Activated CD8-positive, alpha-beta T cell treated with anti-CD3 and anti-CD28 coated beads, Interleukin-2, amount 10 ng/mL, durations not matched to agents 7 days and 5 days (primary cell): ENCODE data around the gene SOX11. TPM values are rescaled to one million over a fixed set of nuclear protein-coding genes. Genes with fewer than 3 reads are reported as not detected.

Experiments used
- ATAC-seq: fragments of 150-1000 bp; cut with Tn5 transposase; one replicate; pipeline ENCODE4 v1.10.0; 2021; ENCODE audit warnings: moderate library complexity
- CTCF ChIA-PET: fragments of 350-600 bp; sonication (Branson Sonifier 250); formaldehyde crosslinking; loops from one replicate; lab custom pipeline; 2021; ENCODE audit warnings: antibody characterized with exemption; lab: Charles Lee
- POLR2A ChIA-PET: fragments of 350-600 bp; sonication (Branson Sonifier 250); formaldehyde crosslinking; loops from one replicate; lab custom pipeline; 2021; ENCODE audit warnings: antibody characterized with exemption; lab: Charles Lee
- DNase-seq: peaks from one replicate; pipeline ENCODE4 v3.0.0-alpha.2; 2020
- H3K27ac Mint-ChIP-seq: one replicate; pipeline ENCODE4 v1.8.0; 2021; ENCODE audit warnings: mild to moderate bottlenecking, mixed read lengths
- H3K27me3 Mint-ChIP-seq: one replicate; pipeline ENCODE4 v1.8.0; 2021; ENCODE audit warnings: low read depth, mixed read lengths
- H3K36me3 Mint-ChIP-seq: one replicate; pipeline ENCODE4 v1.8.0; 2021; ENCODE audit warnings: low read depth, mixed read lengths
- H3K4me1 Mint-ChIP-seq: one replicate; pipeline ENCODE4 v1.8.0; 2021; ENCODE audit warnings: low read depth, mixed read lengths
- H3K4me3 Mint-ChIP-seq: one replicate; pipeline ENCODE4 v1.8.0; 2021; ENCODE audit warnings: mild to moderate bottlenecking, mixed read lengths
- H3K9me3 Mint-ChIP-seq: one replicate; pipeline ENCODE4 v1.8.0; 2022; ENCODE audit warnings: mixed read lengths; ENCODE audit not compliant: insufficient read depth
- total RNA-seq, 2 experiments: library from RNA; stranded (reverse); gene quantifications; one replicate each; pipeline ENCODE4 v1.2.3, GENCODE V29; 2021

The SOX11 gene
- total RNA-seq, 2 experiments from 2014 or later: not detected

DNA sequence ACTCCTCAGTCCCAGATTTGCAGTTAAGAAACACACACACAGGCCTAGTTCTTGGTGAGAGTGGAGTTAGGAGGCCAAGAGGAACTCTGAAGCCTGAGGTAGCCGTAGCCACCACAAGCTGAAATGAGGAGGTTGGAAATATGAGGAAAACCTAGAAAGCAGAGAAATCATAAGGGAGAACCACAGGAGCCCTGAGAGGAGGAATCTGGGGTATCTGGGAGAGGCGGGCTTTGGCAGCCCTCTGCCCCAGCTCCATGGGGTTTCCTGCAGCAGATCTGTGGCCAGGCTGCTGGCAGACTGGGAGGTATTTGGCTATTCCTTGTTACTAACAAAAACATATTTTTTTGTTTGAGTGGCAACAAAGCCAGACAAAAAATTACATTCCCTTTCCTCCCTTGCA, 11.0 kb downstream of the SOX11 start:
- H3K27me3 Mint-ChIP-seq: peaks cover 5% of the 10 kb centered on the region
- no peaks in the 10 kb centered on the region for H3K4me1 Mint-ChIP-seq
- H3K27ac Mint-ChIP-seq: no peak overlapping the region
- H3K36me3 Mint-ChIP-seq: no peaks in the 10 kb centered on the region
- ATAC-seq (no peak), DNase-seq (no peak)
- no peak overlapping the region for H3K4me3 Mint-ChIP-seq
- no peaks in the 10 kb centered on the region for H3K9me3 Mint-ChIP-seq
- ChIA-PET POLR2A (no interaction called here), CTCF (no interaction called here)

DNA sequence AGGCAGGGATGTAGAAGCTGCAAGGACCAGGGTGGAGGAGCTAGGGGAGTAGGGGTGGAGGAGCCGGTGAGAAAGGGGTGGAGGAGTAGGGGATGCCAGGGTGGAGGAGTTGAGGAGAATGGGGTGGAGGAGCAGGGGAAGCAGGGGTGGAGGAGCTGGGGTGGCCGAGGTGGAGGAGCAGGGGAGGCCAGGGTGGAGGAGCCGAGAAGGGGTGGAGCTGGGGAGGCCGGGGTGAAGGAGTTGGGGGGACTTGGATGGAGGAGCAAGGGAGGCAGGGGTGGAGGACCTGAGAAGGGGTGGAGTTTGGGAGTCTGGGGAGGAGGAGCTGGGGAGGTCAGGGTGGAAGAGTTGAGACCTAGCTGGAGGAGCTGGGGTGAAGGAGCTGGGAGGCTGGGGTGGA, 13.3 kb downstream of the SOX11 start:
- ChIA-PET POLR2A (no interaction called here), CTCF (no interaction called here)
- Mint-ChIP-seq H3K27ac (no peak overlapping the region), H3K4me1 (no peaks in the 10 kb centered on the region), H3K4me3 (no peak overlapping the region), H3K36me3 (no peaks in the 10 kb centered on the region), H3K27me3 (no peaks in the 10 kb centered on the region), H3K9me3 (no peaks in the 10 kb centered on the region)
- DNase-seq (no peak), ATAC-seq (no peak)

DNA sequence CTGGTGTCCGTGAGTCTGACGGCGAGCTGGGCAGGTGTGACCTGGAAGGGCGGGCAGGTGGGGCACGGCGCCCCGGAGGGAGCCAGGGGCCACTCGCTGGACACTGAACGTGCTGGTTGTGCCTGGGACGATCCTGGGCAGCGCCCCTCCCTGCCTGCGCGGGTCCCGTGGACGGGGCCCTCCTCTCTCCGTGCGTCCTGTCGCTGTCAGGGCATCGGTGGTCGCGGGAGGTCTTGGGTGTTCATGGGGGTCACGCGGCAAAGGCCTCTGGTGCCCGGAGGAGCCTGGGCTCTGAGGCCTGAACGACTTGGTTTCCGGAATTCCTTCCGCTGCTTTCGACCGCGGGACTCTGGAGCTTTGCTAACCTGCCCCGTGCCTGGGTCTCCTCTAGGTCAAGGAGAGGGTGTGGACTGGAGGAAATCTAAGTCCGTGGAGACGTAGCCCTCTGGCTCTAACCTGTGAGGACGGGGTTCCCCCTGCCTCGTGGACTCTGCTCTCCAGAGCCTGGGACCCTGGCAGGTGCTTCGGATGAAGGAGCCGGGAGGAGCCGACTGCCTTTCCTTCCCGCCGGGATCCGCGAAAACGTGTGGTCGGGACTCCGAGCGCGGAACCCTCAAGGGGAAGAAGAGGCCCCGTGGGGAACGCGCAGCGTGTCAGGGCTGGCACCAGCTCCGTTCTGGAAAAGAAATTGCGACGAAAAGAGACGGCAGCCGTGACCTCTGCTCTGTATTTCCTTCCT, 14.7 kb downstream of the SOX11 start:
- no peak for ATAC-seq

DNA sequence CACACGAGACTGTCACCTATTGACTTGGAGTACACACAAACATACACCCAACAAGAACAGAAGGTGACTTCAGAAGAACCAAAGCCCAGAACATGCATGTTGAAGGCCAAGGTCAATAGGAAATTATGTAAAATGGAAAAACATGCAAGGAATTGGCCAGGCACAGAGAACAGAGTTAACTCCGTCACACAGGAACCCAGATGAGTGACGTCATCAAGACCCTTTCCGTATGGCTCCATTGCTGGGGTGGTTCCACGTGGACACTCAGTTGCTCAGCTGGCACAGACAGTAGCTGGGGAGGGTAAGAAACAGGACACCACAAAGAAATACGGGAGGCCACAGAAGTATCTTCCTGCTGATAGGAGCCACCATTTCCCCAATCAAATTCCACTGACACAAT, 18.4 kb downstream of the SOX11 start:
- Mint-ChIP-seq H3K27me3 (no peaks in the 10 kb centered on the region), H3K9me3 (no peaks in the 10 kb centered on the region), H3K27ac (no peak overlapping the region), H3K36me3 (no peaks in the 10 kb centered on the region), H3K4me1 (no peaks in the 10 kb centered on the region), H3K4me3 (no peak overlapping the region)
- ChIA-PET CTCF (no interaction called here), POLR2A (no interaction called here)
- no peak for ATAC-seq
- no peak for DNase-seq

More for the DNA sequence above, 14.7 kb downstream of the SOX11 start:
- Mint-ChIP-seq H3K4me3 (no peak overlapping the region), H3K4me1 (no peaks in the 10 kb centered on the region), H3K27ac (no peak overlapping the region), H3K27me3 (no peaks in the 10 kb centered on the region), H3K9me3 (no peaks in the 10 kb centered on the region), H3K36me3 (no peaks in the 10 kb centered on the region)
- DNase-seq: no peak
- ChIA-PET CTCF (no interaction called here), POLR2A (no interaction called here)

DNA sequence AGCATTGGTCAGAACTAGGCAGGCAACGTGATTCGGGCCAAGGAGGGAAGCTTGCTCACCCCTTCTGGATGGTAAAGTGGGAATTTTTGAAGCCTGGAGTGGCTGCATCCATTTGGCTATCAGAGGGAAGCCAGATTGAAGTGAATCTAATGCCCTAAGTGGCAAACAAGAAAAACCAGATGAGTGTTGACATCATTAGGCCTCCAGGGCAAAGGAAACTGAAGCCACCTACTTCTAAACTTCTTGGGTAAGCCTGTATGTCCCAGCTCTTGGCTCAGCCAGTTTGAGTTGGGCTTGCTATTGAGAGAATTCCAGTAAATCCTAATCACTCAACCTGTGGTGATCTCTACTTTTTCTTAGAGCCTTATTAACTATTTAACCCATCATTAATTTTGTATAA, 20.9 kb downstream of the SOX11 start:
- no peaks in the 10 kb centered on the region for H3K27me3 Mint-ChIP-seq
- no peak overlapping the region for H3K4me3 Mint-ChIP-seq
- H3K36me3 Mint-ChIP-seq: no peaks in the 10 kb centered on the region
- CTCF ChIA-PET: no interaction called here
- ATAC-seq (no peak), DNase-seq (no peak)
- H3K27ac Mint-ChIP-seq: no peak overlapping the region
- H3K4me1 Mint-ChIP-seq: no peaks in the 10 kb centered on the region
- POLR2A ChIA-PET: no interaction called here
- no peaks in the 10 kb centered on the region for H3K9me3 Mint-ChIP-seq

DNA sequence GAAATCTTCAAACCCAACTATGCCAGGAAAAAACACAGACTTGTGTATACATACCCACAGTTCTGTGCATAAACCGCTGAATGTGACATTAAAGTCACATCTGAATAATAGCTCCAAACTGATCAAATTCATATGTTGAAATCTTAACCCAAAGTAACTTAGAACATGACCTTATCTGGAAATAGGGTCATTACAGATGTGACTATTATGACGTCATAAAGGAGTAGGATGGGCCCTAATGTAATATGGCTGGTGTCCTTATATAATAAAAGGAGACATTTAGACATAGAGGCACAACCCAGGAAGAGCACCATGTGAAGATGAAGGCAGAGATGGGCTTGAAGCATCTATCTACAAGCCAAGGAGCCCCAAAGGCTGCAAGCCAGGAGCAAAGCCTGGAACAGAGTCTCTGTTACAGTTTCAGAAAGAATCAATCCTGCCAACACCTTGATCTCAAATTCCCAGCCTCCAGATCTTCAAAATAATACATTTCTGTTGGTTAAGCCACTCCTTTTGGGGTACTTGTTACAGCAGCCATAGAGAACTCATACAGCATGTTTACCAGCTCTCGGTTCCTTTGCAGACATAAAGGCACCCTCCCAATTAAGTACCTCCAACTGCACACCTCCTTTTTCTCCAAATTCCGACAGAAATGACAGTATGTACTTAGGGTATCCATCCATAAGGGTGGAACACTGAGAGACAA, 27.6 kb downstream of the SOX11 start:
- no peaks in the 10 kb centered on the region for H3K4me1 Mint-ChIP-seq
- H3K9me3 Mint-ChIP-seq: no peaks in the 10 kb centered on the region
- no peak overlapping the region for H3K27ac Mint-ChIP-seq
- no peaks in the 10 kb centered on the region for H3K36me3 Mint-ChIP-seq
- H3K4me3 Mint-ChIP-seq: no peak overlapping the region
- DNase-seq (no peak), ATAC-seq (no peak)
- POLR2A ChIA-PET: no interaction called here
- H3K27me3 Mint-ChIP-seq: no peaks in the 10 kb centered on the region
- CTCF ChIA-PET: no interaction called here

DNA sequence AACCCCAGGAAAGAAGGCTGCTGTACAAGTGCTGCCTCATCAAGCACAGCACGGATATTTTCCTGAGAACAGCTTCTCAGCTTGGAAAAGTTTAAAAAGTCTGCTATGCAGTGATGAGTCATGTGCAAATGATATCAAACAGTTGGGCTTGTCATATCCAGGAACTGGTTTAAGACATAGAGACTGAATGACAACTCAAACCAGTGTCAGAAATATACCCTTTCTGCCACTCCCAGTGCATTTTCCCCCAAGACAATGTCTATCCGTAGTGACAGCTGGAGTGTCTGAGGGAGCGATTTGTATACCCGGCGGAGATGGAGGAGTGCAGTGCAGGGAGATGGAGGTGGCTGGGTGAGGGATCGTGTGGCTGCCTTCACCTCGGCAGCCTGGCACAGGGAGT, 28.2 kb downstream of the SOX11 start:
- H3K9me3 Mint-ChIP-seq: no peaks in the 10 kb centered on the region
- H3K36me3 Mint-ChIP-seq: no peaks in the 10 kb centered on the region
- H3K4me3 Mint-ChIP-seq: no peak overlapping the region
- H3K27ac Mint-ChIP-seq: no peak overlapping the region
- ChIA-PET CTCF (no interaction called here), POLR2A (no interaction called here)
- ATAC-seq (no peak), DNase-seq (no peak)
- peaks cover under 1% of the 10 kb centered on the region for H3K27me3 Mint-ChIP-seq
- no peaks in the 10 kb centered on the region for H3K4me1 Mint-ChIP-seq

DNA sequence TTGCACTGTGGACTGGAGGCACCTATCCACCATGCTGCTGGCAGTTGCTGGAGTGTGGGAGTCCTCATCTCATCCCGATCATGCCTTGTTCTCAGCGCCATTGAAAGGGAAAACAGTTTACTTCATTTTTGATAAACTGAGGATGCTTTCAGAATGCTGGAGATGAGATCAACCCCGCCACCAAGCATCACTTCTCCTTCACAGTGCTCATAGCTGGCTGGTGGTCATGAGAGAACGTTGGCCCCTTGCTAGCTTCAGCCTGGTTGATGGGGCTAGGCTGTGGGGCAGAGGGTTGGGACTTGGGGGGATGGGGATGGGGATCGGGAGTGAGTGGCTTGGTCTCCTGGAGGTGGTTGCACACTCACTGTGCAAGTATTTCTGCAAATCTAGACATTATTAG, 30.1 kb downstream of the SOX11 start:
- CTCF ChIA-PET: no interaction called here
- no peaks in the 10 kb centered on the region for H3K4me1 Mint-ChIP-seq
- POLR2A ChIA-PET: no interaction called here
- no peak for ATAC-seq
- no peaks in the 10 kb centered on the region for H3K36me3 Mint-ChIP-seq
- no peak overlapping the region for H3K4me3 Mint-ChIP-seq
- DNase-seq: no peak
- peaks cover 8% of the 10 kb centered on the region for H3K27me3 Mint-ChIP-seq
- no peaks in the 10 kb centered on the region for H3K9me3 Mint-ChIP-seq
- no peak overlapping the region for H3K27ac Mint-ChIP-seq

DNA sequence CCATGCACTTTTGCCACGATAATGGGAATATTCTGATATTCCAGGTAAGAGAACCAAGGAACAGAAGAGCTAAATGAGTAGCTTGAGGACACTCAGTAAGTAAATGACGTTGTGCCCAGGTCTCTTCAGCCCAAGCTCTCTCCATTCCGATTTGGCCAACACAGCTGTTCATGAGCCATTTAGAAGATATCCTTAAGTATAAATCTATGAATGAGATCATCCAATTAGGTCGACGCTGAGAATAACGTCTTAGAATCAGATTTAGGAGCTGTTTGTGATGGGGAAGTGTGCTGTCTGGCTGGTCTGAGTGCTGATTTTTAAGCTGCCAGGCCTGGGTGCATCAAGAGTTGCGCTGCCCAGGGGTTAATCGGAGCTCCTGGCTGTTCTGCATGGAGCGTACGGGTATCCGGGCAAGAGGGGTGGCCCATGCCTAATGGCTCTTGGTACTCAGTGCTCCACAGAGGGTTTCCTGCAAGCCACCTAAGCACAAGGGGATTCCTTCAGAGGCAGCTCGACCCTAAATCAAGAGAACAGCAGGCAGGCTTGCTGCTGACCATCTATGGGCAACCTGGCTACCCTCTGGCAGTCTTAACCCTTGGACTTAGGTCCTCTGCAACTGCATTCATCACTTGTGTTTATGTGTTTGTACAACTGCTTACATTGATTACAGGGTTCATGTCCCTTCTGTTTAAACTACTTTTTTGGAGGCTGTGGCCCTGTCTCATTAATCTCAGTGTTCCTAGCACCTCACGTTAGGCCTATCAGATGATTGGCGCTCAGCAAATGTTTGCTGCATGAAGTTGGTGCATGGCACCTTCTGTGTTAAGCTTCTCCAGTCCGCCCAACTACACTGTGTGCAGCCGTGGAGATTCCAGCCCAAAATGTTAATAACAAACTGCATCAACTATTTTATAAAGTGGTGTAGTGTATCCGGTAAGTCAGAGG, 31.9 kb downstream of the SOX11 start:
- H3K27ac Mint-ChIP-seq: no peak overlapping the region
- no peak for ATAC-seq
- H3K36me3 Mint-ChIP-seq: no peaks in the 10 kb centered on the region
- DNase-seq: no peak
- H3K4me1 Mint-ChIP-seq: no peaks in the 10 kb centered on the region
- no peak overlapping the region for H3K4me3 Mint-ChIP-seq
- no peaks in the 10 kb centered on the region for H3K9me3 Mint-ChIP-seq
- peaks cover 8% of the 10 kb centered on the region for H3K27me3 Mint-ChIP-seq
- POLR2A ChIA-PET: no interaction called here
- CTCF ChIA-PET: no interaction called here

DNA sequence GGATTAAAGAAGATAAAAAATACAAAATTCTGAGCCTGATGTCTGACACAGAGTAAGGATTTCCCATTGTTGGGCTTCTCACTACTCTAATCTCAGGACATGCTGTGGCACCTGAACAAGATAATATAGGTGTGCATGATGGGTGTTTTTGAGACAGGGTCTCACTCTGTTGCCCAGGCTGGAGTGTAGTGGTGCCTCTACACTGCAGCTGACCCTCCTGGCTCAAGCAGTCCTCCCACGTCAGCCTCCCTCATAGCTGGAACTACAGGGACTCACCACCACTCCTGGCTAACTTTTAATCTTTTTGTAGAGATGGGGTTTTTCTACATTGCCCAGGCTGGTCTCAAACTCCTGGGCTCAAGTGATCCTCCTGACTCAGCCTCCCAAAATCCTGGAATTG, 32.9 kb downstream of the SOX11 start:
- H3K4me3 Mint-ChIP-seq: no peak overlapping the region
- no peak for ATAC-seq
- no peak for DNase-seq
- ChIA-PET CTCF (no interaction called here), POLR2A (no interaction called here)
- no peaks in the 10 kb centered on the region for H3K36me3 Mint-ChIP-seq
- peaks cover 8% of the 10 kb centered on the region for H3K27me3 Mint-ChIP-seq
- no peaks in the 10 kb centered on the region for H3K9me3 Mint-ChIP-seq
- H3K4me1 Mint-ChIP-seq: no peaks in the 10 kb centered on the region
- no peak overlapping the region for H3K27ac Mint-ChIP-seq

DNA sequence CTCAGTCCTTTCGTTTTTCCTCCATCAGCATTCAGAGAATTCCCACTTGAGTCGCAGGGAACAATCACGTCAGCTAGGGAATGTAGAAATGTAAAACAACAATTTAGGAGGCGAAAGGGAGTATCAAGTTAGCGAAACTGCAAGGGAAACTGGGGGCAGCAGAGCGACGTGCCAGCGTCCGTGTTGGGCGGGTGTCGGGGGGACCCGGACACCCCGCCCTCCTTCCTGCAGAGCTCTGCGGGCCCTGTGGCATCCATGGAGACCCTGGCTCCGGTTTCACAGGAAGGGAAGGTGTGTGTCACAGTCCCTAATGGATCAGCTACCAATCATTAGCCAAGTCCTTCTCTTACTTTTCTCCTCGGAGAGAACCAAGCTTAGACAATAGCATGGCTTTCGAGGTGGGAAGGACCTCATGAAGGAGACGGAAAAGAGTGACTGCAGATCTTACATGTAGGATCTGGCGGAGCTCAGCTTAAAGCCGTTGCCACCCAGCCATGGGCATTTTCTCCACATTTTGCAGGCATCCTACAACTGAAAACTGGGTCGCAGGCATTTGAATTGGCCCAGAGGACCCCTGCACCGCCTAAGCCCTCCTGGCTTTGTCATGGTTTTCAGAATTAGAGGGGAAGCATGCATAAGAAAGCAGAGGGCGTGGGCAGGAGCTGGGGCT, 33.7 kb downstream of the SOX11 start:
- Mint-ChIP-seq H3K27ac (no peak overlapping the region), H3K4me3 (no peak overlapping the region), H3K36me3 (no peaks in the 10 kb centered on the region), H3K9me3 (no peaks in the 10 kb centered on the region), H3K27me3 (peaks cover 8% of the 10 kb centered on the region), H3K4me1 (no peaks in the 10 kb centered on the region)
- ChIA-PET CTCF (no interaction called here), POLR2A (no interaction called here)
- DNase-seq (no peak), ATAC-seq (no peak)
